Mesendoderm (in vitro differentiated cells): ENCODE data around the gene AP1M2.
"Not testable (repeated sequence)": the region's sequence is repeated elsewhere in the genome, so short reads cannot be mapped to it uniquely, and the experiment has no call there.

Experiments
- DNase-seq: peaks from one replicate; pipeline ENCODE4 v3.0.0; 2013
- H2AK5ac ChIP-seq: 2 replicates; pipeline ENCODE4 v1.6.1; 2013; ENCODE audit warnings: low read length, inconsistent platforms
- H2BK120ac ChIP-seq: 2 replicates; pipeline ENCODE4 v1.6.1; 2013; ENCODE audit warnings: low read depth, mild to moderate bottlenecking, low read length, moderate library complexity, mixed read lengths
- H2BK15ac ChIP-seq: replicated peaks from 2 replicates; pipeline ENCODE4 v1.6.1; 2013; ENCODE audit warnings: low read depth, mild to moderate bottlenecking, moderate library complexity
- H2BK5ac ChIP-seq: 2 replicates; pipeline ENCODE4 v1.6.1; 2013; ENCODE audit warnings: low read length, inconsistent platforms
- H3K18ac ChIP-seq: 2 replicates; pipeline ENCODE4 v1.6.1; 2013; ENCODE audit warnings: mild to moderate bottlenecking, low read length, mixed read lengths
- H3K23ac ChIP-seq: one replicate; pipeline ENCODE4 v1.6.1; 2013; ENCODE audit warnings: low read length
- H3K27ac ChIP-seq: 2 replicates; pipeline ENCODE4 v1.5.1; 2013; ENCODE audit warnings: low read depth, mild to moderate bottlenecking, inconsistent platforms, low read length, moderate library complexity
- H3K27me3 ChIP-seq: 2 replicates; pipeline ENCODE4 v1.6.1; 2013; ENCODE audit warnings: low read length, control low read depth, mild to moderate bottlenecking, inconsistent platforms; ENCODE audit not compliant: insufficient read depth, poor library complexity
- H3K36me3 ChIP-seq: 2 replicates; pipeline ENCODE4 v1.6.1; 2013; ENCODE audit warnings: low read length, inconsistent platforms; ENCODE audit not compliant: control insufficient read depth, insufficient read depth
- H3K4ac ChIP-seq: one replicate; pipeline ENCODE4 v1.6.1; 2013; ENCODE audit warnings: low read depth, mild to moderate bottlenecking, low read length, moderate library complexity
- H3K4me1 ChIP-seq: 2 replicates; pipeline ENCODE4 v1.6.1; 2013; ENCODE audit warnings: low read depth, low read length, inconsistent platforms; ENCODE audit not compliant: control insufficient read depth
- H3K4me2 ChIP-seq: 2 replicates; pipeline ENCODE4 v1.6.1; 2013; ENCODE audit warnings: low read length
- H3K4me3 ChIP-seq: 2 replicates; pipeline ENCODE4 v1.5.1; 2013; ENCODE audit warnings: mild to moderate bottlenecking, low read length
- H3K56ac ChIP-seq: one replicate; pipeline ENCODE4 v1.6.1; 2013; ENCODE audit warnings: low read length
- H3K79me1 ChIP-seq: 2 replicates; pipeline ENCODE4 v1.6.1; 2013; ENCODE audit warnings: low read length, inconsistent platforms
- H3K79me2 ChIP-seq: 2 replicates; pipeline ENCODE4 v1.6.1; 2013; ENCODE audit warnings: mild to moderate bottlenecking, low read length; ENCODE audit not compliant: control insufficient read depth, insufficient read depth
- H3K9ac ChIP-seq: 2 replicates; pipeline ENCODE4 v1.6.1; 2013; ENCODE audit warnings: low read length, inconsistent platforms
- H4K5ac ChIP-seq: one replicate; pipeline ENCODE4 v1.6.1; 2013; ENCODE audit warnings: low read length
- H4K8ac ChIP-seq: one replicate; pipeline ENCODE4 v1.6.1; 2013; ENCODE audit warnings: low read depth, mild to moderate bottlenecking, control low read depth, low read length, moderate library complexity
- WGBS: extraction: QIAGEN DNeasy Blood & Tissue Kit; methylation state at CpG from one replicate; pipeline ENCODE4 v1.1.7; 2013; ENCODE audit warnings: low lambda C conversion rate, missing lambda C conversion rate; ENCODE audit not compliant: insufficient coverage; ENCODE audit errors: extremely low coverage; 5-methylcytosine and 5-hydroxymethylcytosine counted together

The AP1M2 gene

DNA sequence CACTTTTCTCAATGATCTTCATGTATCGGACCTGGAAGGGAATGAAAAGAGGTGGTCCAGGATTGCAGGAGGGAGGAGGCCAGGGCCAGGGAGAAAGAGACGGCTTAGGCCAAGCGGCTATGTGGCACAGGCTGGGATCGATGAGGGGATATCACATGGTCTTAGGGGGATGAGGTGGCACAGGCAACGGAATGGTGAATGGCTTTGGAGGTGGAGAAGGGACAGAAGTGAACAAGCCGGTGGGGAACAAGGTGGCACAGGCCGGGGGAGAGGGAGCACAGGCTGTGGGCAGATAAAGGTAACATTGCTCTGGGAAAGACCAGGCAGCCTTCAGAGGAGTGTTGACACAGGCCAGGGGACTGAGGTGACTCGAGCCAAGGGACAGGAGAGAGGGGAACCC, 12.7 kb downstream of the AP1M2 start:
- Histone ChIP-seq H2BK120ac (no peak overlapping the region), H4K5ac (no peak overlapping the region), H3K4ac (no peak overlapping the region), H3K4me2 (no peak overlapping the region), H3K79me2 (no peaks in the 10 kb centered on the region), H2AK5ac (no peak overlapping the region), H3K27me3 (no peaks in the 10 kb centered on the region), H3K27ac (no peak overlapping the region), H3K23ac (no peak overlapping the region), H2BK5ac (no peak overlapping the region), H3K4me3 (no peak overlapping the region), H3K9ac (no peak overlapping the region), H3K79me1 (no peaks in the 10 kb centered on the region), H3K18ac (no peak overlapping the region), H3K4me1 (no peaks in the 10 kb centered on the region), H4K8ac (no peak overlapping the region), H2BK15ac (no peak overlapping the region), H3K36me3 (peaks cover 1% of the 10 kb centered on the region), H3K56ac (no peak overlapping the region)
- no peak for DNase-seq
- WGBS = no CpG with 5 or more reads among the region's 8 CpGs

DNA sequence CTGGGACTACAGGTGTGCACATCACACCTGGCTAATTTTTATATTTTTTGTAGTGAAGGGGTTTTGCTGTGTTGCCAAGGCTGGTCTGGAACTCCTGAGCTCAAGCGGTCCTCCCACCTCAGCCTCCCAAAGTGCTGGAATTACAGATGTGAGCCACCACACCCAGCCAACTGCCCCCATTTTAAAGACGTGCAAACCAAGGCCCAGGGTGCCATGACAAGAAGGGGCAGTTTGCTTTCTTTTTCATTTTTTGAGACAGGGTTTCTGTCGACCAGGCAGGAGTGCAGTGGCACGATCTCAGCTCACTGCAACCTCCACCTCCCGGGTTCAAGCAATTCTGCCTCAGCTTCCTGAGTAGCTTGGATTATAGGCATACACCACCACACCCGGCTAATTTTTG, 13.3 kb downstream of the AP1M2 start:
- not testable (repeated sequence) for H4K5ac ChIP-seq, H3K18ac ChIP-seq, H3K36me3 ChIP-seq, H3K79me1 ChIP-seq, H3K56ac ChIP-seq, H3K27ac ChIP-seq, H2BK120ac ChIP-seq, H2BK15ac ChIP-seq, H3K4me1 ChIP-seq, H3K27me3 ChIP-seq, H3K23ac ChIP-seq, H3K4ac ChIP-seq, H4K8ac ChIP-seq, H3K4me3 ChIP-seq, H3K79me2 ChIP-seq, H2BK5ac ChIP-seq, H3K9ac ChIP-seq, H3K4me2 ChIP-seq, H2AK5ac ChIP-seq, DNase-seq
- no CpG with 5 or more reads among the region's 6 CpGs for WGBS

GRCh38 chr19:10568826-10569651, 18.1 kb downstream of the AP1M2 start, which contains the start of gene CDKN2D:
TSS of gene CDKN2D (minus strand) at chr19:10568979. CDS start at chr19:10568653, 326 bp downstream.
- Histone ChIP-seq H3K79me1 (no peaks in the 10 kb centered on the region), H2BK5ac (peak within 1 kb of the TSS; percentile 80), H3K79me2 (peaks cover 3% of the 10 kb centered on the region), H4K8ac (no peak within 1 kb of the TSS), H3K27ac (peak within 1 kb of the TSS; percentile 90), H3K9ac (peak within 1 kb of the TSS; percentile 97), H3K4ac (peak within 1 kb of the TSS; percentile 21), H3K56ac (peak within 1 kb of the TSS; percentile 94), H3K23ac (no peak within 1 kb of the TSS), H3K27me3 (no peaks in the 10 kb centered on the region), H3K18ac (peak within 1 kb of the TSS; percentile 43), H3K36me3 (no peaks in the 10 kb centered on the region), H2BK120ac (no peak within 1 kb of the TSS), H3K4me1 (peaks cover 2% of the 10 kb centered on the region), H2AK5ac (no peak within 1 kb of the TSS), H3K4me3 (peak within 1 kb of the TSS; percentile 68), H4K5ac (peak within 1 kb of the TSS; percentile 87), H2BK15ac (no peak within 1 kb of the TSS), H3K4me2 (peak within 1 kb of the TSS; percentile 93)
- WGBS = no CpG with 5 or more reads among the region's 71 CpGs
- DNase-seq = peak; percentile 99

DNA sequence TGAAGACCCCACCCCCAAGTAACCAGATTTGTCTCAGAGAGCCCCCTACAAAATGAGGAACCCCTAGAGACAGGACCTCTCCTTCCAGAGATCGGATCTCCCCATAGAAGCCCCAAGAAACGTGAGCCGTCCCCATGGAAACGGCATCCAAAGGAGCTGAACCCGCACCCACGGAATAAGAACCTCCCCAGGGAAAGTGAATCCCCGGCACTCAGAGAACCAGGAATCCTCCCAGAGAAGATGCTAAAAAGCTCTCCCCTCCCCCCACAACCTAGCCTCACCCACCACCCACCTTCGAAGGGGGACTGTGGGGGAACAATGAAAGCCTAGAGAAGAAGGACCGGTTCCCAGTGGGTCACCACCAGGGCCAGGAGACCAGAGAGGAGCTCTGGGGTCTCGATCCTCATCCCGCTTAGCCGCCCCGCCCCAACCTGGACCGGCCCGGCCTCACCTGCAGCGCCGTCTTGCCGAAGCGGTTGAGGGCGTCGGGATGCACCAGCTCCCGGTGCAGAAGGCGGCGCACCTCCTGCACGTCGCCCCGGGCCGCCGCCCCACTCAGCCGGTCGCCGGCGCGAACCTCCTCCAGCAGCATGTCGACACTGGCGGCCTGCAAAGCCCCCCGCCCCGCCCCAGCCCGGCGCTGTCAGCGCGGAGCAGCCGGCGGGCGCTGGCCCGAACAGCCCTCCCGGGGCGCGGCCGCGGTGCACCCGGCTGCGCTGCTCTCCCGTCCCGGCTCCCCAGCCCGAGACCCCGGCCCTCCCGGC, 18.9 kb downstream of the AP1M2 start:
- Histone ChIP-seq H3K36me3 (no peaks in the 10 kb centered on the region), H3K79me2 (peaks cover 3% of the 10 kb centered on the region), H3K4me1 (peaks cover 2% of the 10 kb centered on the region), H2BK15ac (no peak overlapping the region), H3K4me2 (peak overlapping the region; percentile 93), H2BK5ac (no peak overlapping the region), H3K9ac (peak overlapping the region; percentile 64), H4K5ac (no peak overlapping the region), H3K79me1 (no peaks in the 10 kb centered on the region), H3K27me3 (no peaks in the 10 kb centered on the region), H3K23ac (no peak overlapping the region), H3K56ac (peak overlapping the region; percentile 84), H4K8ac (no peak overlapping the region), H2BK120ac (no peak overlapping the region), H3K4me3 (peak overlapping the region; percentile 30), H3K4ac (no peak overlapping the region), H2AK5ac (no peak overlapping the region), H3K27ac (no peak overlapping the region), H3K18ac (no peak overlapping the region)
- WGBS = no CpG with 5 or more reads among the region's 58 CpGs
- peak; percentile 66 for DNase-seq

- Histone ChIP-seq H3K36me3 (no peaks in the 10 kb centered on the region), H3K23ac (no peak overlapping the region), H3K27me3 (no peaks in the 10 kb centered on the region), H3K79me1 (peaks cover under 1% of the 10 kb centered on the region), H4K8ac (no peak overlapping the region), H3K4ac (no peak overlapping the region), H2BK120ac (no peak overlapping the region), H3K4me2 (peak overlapping the region; percentile 93), H4K5ac (no peak overlapping the region), H3K4me1 (peaks cover 2% of the 10 kb centered on the region), H2AK5ac (no peak overlapping the region), H3K79me2 (peaks cover 3% of the 10 kb centered on the region), H3K18ac (no peak overlapping the region), H2BK5ac (no peak overlapping the region), H3K9ac (peak overlapping the region; percentile 64), H3K4me3 (no peak overlapping the region), H2BK15ac (no peak overlapping the region), H3K56ac (no peak overlapping the region), H3K27ac (no peak overlapping the region)
- no peak for DNase-seq
- no CpG with 5 or more reads among the region's 5 CpGs for WGBS
These were observed 19.5 kb downstream of the AP1M2 start for GRCh38 chr19:10567656-10568055.
